K562 (cell line): ENCODE measurements around the gene PNMA8C. TPM values are rescaled to one million over a fixed set of nuclear protein-coding genes. Genes with fewer than 3 reads are reported as not detected.

Experiments
- ATAC-seq: fragments of 200-7000 bp; cut with Tn5 transposase; 3 replicates; pipeline ENCODE4 v1.9.1; 2020; ENCODE audit warnings: moderate library complexity
- BruUV-seq: library from RNA; stranded (reverse); fragments of 400-500 nt; replicated peaks from 2 replicates; lab custom pipeline; 2021; lab: Mats Ljungman, UMichigan
- CTCF ChIA-PET: fragments of 300-600 bp; formaldehyde crosslinking; extraction: SDS; loops from one replicate; lab custom pipeline; 2021; ENCODE audit warnings: low intra/inter-chr PET ratio; lab: Yijun Ruan, JAX
- POLR2A ChIA-PET: fragments of 300-600, 350-650 bp; sonication (Branson Sonifier 250); formaldehyde crosslinking; extraction: SDS; loops from one replicate; lab custom pipeline; 2021; ENCODE audit warnings: antibody characterized with exemption, inconsistent platforms; lab: Yijun Ruan, JAX
- DNase-seq, 4 experiments: peaks; one replicate each; pipeline versions ENCODE4 v3.0.0 to v3.0.0-alpha.2; 2011 to 2018; ENCODE audit warnings: low spot score in 3 of 4, mixed read lengths in 3 of 4; ENCODE audit errors: extremely low read depth in 1 of 4
- FAIRE-seq: peaks from 2 replicates; lab custom pipeline; 2011; peaks lifted over from hg19 to GRCh38; lab: Jason Lieb, UNC
- H2AFZ ChIP-seq: 2 replicates; pipeline ENCODE4 v1.6.0; 2011; ENCODE audit warnings: low read depth, low read length, control low read depth, inconsistent platforms
- H3K27ac ChIP-seq: fragments of 200-600 bp; 3 replicates; pipeline ENCODE4 v1.8.0; 2011; ENCODE audit warnings: low read depth, mild to moderate bottlenecking, control low read depth, inconsistent platforms, low read length, moderate library complexity, mixed read lengths; ENCODE audit errors: extremely low read depth
- H3K27me3 ChIP-seq, 2 experiments: fragments of 300-600 bp in 1 of 2; 2 replicates in 1 of 2; 3 replicates in 1 of 2; pipeline versions ENCODE4 v1.6.0 to v1.8.0; 2011; ENCODE audit warnings: inconsistent platforms in 2 of 2, low read length in 2 of 2, mild to moderate bottlenecking in 1 of 2, mixed read lengths in 1 of 2, moderate library complexity in 1 of 2; ENCODE audit not compliant: control insufficient read depth in 2 of 2, insufficient read depth in 2 of 2
- H3K36me3 ChIP-seq: fragments of 300-600 bp; 3 replicates; pipeline ENCODE4 v1.8.0; 2011; ENCODE audit warnings: mild to moderate bottlenecking, low read length, inconsistent platforms; ENCODE audit not compliant: control insufficient read depth, insufficient read depth
- H3K4me1 ChIP-seq, 2 experiments: fragments of 200-600 bp in 1 of 2; replicated peaks in 1 of 2; 2 replicates in 1 of 2; 3 replicates in 1 of 2; pipeline versions ENCODE4 v1.5.1 to v1.8.0; 2011; ENCODE audit warnings: inconsistent platforms in 2 of 2, low read length in 2 of 2, mild to moderate bottlenecking in 1 of 2, mixed read lengths in 1 of 2, moderate library complexity in 1 of 2; ENCODE audit not compliant: control insufficient read depth in 2 of 2, insufficient read depth in 2 of 2
- H3K4me2 ChIP-seq: 2 replicates; pipeline ENCODE4 v1.6.1; 2011; ENCODE audit warnings: low read length, control low read depth, inconsistent platforms, mixed read lengths; ENCODE audit not compliant: insufficient read depth
- H3K4me3 ChIP-seq: fragments of 200-600 bp; sonication (generic), shearing (Covaris generic); 2 replicates; pipeline ENCODE4 v1.5.1; 2016; ENCODE audit warnings: control low read depth, inconsistent platforms
- H3K79me2 ChIP-seq: fragments of 200-600 bp; 3 replicates; pipeline ENCODE4 v1.8.0; 2011; ENCODE audit warnings: low read length, inconsistent platforms; ENCODE audit not compliant: control insufficient read depth, insufficient read depth
- H3K9ac ChIP-seq, 2 experiments: 2 replicates each; pipeline versions ENCODE4 v1.6.0 to v1.6.1; 2011; ENCODE audit warnings: low read depth in 2 of 2, low read length in 2 of 2, control low read depth in 1 of 2, inconsistent platforms in 1 of 2, mild to moderate bottlenecking in 1 of 2, mixed read lengths in 1 of 2; ENCODE audit not compliant: insufficient read depth in 1 of 2
- H3K9me1 ChIP-seq: one replicate; pipeline ENCODE4 v1.6.0; 2011; ENCODE audit warnings: inconsistent platforms, mild to moderate bottlenecking, low read length, moderate library complexity; ENCODE audit not compliant: control insufficient read depth, insufficient read depth
- H3K9me3 ChIP-seq: replicated peaks from 2 replicates; pipeline ENCODE4 v1.5.1; 2011; ENCODE audit warnings: low read depth, low read length, inconsistent platforms; ENCODE audit not compliant: control insufficient read depth, insufficient read depth
- H4K20me1 ChIP-seq: replicated peaks from 2 replicates; pipeline ENCODE4 v1.6.1; 2011; ENCODE audit warnings: low read length, inconsistent platforms, mixed read lengths; ENCODE audit not compliant: control insufficient read depth, insufficient read depth
- AFF4 ChIP-seq: sonication (generic); formaldehyde crosslinking; IDR thresholded peaks from 2 replicates; pipeline ENCODE4 v1.8.0; 2023; ENCODE audit warnings: mild to moderate bottlenecking, missing genetic modification reagents
- CSDE1 ChIP-seq, 2 experiments: fragments of 450-650 bp; IDR thresholded peaks; 2 replicates each; pipeline ENCODE4 v1.6.1; 2016; ENCODE audit warnings: mild to moderate bottlenecking in 1 of 2
- EGR1 ChIP-seq: fragments of 450-650 bp; conservative IDR thresholded peaks from 2 replicates; pipeline ENCODE4 v1.6.1; 2017; ENCODE audit warnings: mild to moderate bottlenecking
- GTF2F1 ChIP-seq: IDR thresholded peaks from 2 replicates; pipeline ENCODE4 v1.6.1; 2011; ENCODE audit warnings: low read depth, low read length, improper control_type of control experiment
- MEIS2 ChIP-seq: fragments of 450-650 bp; IDR thresholded peaks from 2 replicates; pipeline ENCODE4 v1.6.1; 2014; ENCODE audit warnings: mild to moderate bottlenecking; ENCODE audit not compliant: partially characterized antibody
- MXI1 ChIP-seq: IDR thresholded peaks from 2 replicates; pipeline ENCODE4 v1.6.1; 2011; ENCODE audit warnings: low read depth, mild to moderate bottlenecking, improper control_type of control experiment, low read length
- NRF1 ChIP-seq, 2 experiments: fragments of 450-650 bp; IDR thresholded peaks in 1 of 2; conservative IDR thresholded peaks in 1 of 2; 2 replicates each; pipeline ENCODE4 v1.6.1; 2014; ENCODE audit warnings: mild to moderate bottlenecking in 2 of 2
- PHF8 ChIP-seq: fragments of 200-600 bp; sonication (generic); IDR thresholded peaks from 2 replicates; pipeline ENCODE4 v1.6.1; 2012; ENCODE audit warnings: mixed run types, mild to moderate bottlenecking, inconsistent platforms, low read length, moderate library complexity, borderline replicate concordance
- RFX1 ChIP-seq: fragments of 450-650 bp; IDR thresholded peaks from 2 replicates; pipeline ENCODE4 v1.6.1; 2016; ENCODE audit warnings: mild to moderate bottlenecking, moderate library complexity
- ZBTB2 ChIP-seq: fragments of 450-650 bp; IDR thresholded peaks from 2 replicates; pipeline ENCODE4 v1.6.1; 2016; ENCODE audit warnings: antibody characterized with exemption
- ZHX1 ChIP-seq: fragments of 150-350 bp; conservative IDR thresholded peaks from 2 replicates; pipeline ENCODE4 v1.6.1; 2014; ENCODE audit warnings: low read length
- ZNF766 ChIP-seq: fragments of 200-800 bp; sonication (Bioruptor generic); conservative IDR thresholded peaks from 2 replicates; pipeline ENCODE4 v1.6.1; 2016; ENCODE audit warnings: missing genetic modification characterization, missing compliant biosample characterization
- WGBS: fragments of 100-300 bp; shearing (Covaris generic); methylation state at CpG from one replicate; pipeline ENCODE4 v1.1.6; 2016; ENCODE audit warnings: low coverage, mixed read lengths; ENCODE audit not compliant: insufficient coverage; ENCODE audit errors: missing lambda C conversion rate; 5-methylcytosine and 5-hydroxymethylcytosine counted together
- in situ Hi-C: fragments of 300-500 bp; cut with MboI; formaldehyde crosslinking; loops from 4 replicates; pipeline ENCODE4 v1.15.0; 2018; ENCODE audit warnings: inconsistent platforms, mixed read lengths
- intact Hi-C: fragments of 100-400 bp; cut with micrococcal nuclease; formaldehyde crosslinking; loops from 2 replicates; pipeline ENCODE4 v1.14.2; 2022
- polyA plus RNA-seq, 8 experiments: library from polyadenylated mRNA; depleted of rRNA in 4 of 8; stranded (reverse) in 5 of 8; unstranded in 3 of 8; fragments of >200 nt; fragmentation: Nextera tagmentation in 2 of 8; fragmentation: Illumina TruSeq in 1 of 8; extraction: Ambion mirVana in 2 of 8; extraction: Trizol in 1 of 8; gene quantifications; 2 replicates each; pipeline versions ENCODE4 v1.2.1 to v1.2.3, GENCODE V29; 2011 to 2014; ENCODE audit warnings: inconsistent platforms in 1 of 8, missing spikeins in 1 of 8
- total RNA-seq, 7 experiments: library from RNA; depleted of rRNA in 6 of 7; stranded (reverse); fragments of >200 nt in 6 of 7; fragmentation: Illumina TruSeq in 2 of 7; extraction: Trizol in 2 of 7; gene quantifications; 2 replicates each; pipeline versions ENCODE4 v1.2.1 to v1.2.3, GENCODE V29; 2011 to 2021; ENCODE audit warnings: low replicate concordance in 1 of 7

The PNMA8C gene
- total and polyA plus RNA-seq, 9 of the 15 experiments (the other 6 are each of a cell fraction or from before 2014, with no cell fraction given) = 0.04 to 0.05 (median 0.05) TPM; not detected in 6

- H3K9ac ChIP-seq = peak overlapping the region in 1 of 2 experiments; percentile 55; a peak in 1 of 4 replicates
- H4K20me1 ChIP-seq = no peaks in the 10 kb centered on the region; the same call in 1 of the 2 replicates
- ChIA-PET CTCF (interaction anchor here (0.6 to 0.7 kb wide), 2 partner anchors 22 to 31 kb away, joined by 3 to 6 read pairs; no protein-coding TSS in a partner anchor), POLR2A (no interaction called here)
- FAIRE-seq = no peak
- ATAC-seq = peak; percentile 80
- no peak overlapping the region for H3K4me3 ChIP-seq
- H3K9me3 ChIP-seq = no peaks in the 10 kb centered on the region
- H3K4me2 ChIP-seq = peak overlapping the region; percentile 43; the same call in 1 of the 2 replicates
- H3K27me3 ChIP-seq = peaks cover 36 to 46% of the 10 kb centered on the region in 2 experiments
- intact Hi-C loops (no loop called here), in situ Hi-C loops (no loop called here)
- peak overlapping the region; percentile 58 for H2AFZ ChIP-seq
- H3K9me1 ChIP-seq = no peaks in the 10 kb centered on the region
- no TSS peak for BruUV-seq
- DNase-seq = peak; percentile 77 to 84 (median 80)
- WGBS = 17% methylated on average over 32 of the region's 32 CpGs
- H3K27ac ChIP-seq = no peak overlapping the region
- H3K79me2 ChIP-seq = no peaks in the 10 kb centered on the region
- H3K4me1 ChIP-seq = peaks cover 2 to 19% of the 10 kb centered on the region in 2 experiments; a peak in 2 of 5 replicates
- no peaks in the 10 kb centered on the region for H3K36me3 ChIP-seq
- peak; percentile 96 for TF ChIP-seq RFX1
- peak; percentile 52 for TF ChIP-seq EGR1
- peak; percentile 26; the same call in 1 of the 2 replicates for TF ChIP-seq MXI1
- TF ChIP-seq ZNF766 (CRISPR knock-in tag) = no peak
- peak; percentile 89 to 91 for TF ChIP-seq NRF1 (conservative IDR thresholded peaks at IDR 0.05 in 1 of 2, IDR thresholded peaks at IDR 0.05 in 1 of 2)
- 0 out of 2 replicates have a peak, but pooled peaks have one; percentile 51 for TF ChIP-seq ZBTB2
- TF ChIP-seq CSDE1 (IDR thresholded peaks at IDR 0.05) = peak in 1 of 2 experiments; percentile 57; a peak in 1 of 4 replicates
- TF ChIP-seq MEIS2 = peak; percentile 8
- TF ChIP-seq AFF4 (CRISPR knock-in tag) = no peak
- TF ChIP-seq GTF2F1 = no peak
- no peak for TF ChIP-seq ZHX1
- TF ChIP-seq PHF8 = peak; percentile 23; the same call in 1 of the 2 replicates
These were observed 2.1 kb downstream of the PNMA8C start for GRCh38 chr19:46426506-46427162.
